AG09309 (cell line): ENCODE data around the gene SASH1.

Source experiments
- DNase-seq: peaks from one replicate; pipeline ENCODE4 v3.0.0-alpha.2; 2010; ENCODE audit warnings: low read depth
- H3K4me3 ChIP-seq: 2 replicates; pipeline ENCODE4 v1.5.1; 2011; ENCODE audit warnings: mild to moderate bottlenecking, low read depth, low read length, moderate library complexity; ENCODE audit not compliant: control insufficient read depth
- TF ChIP-seq, protein P1 (sequence below): IDR thresholded peaks from 2 replicates; pipeline ENCODE4 v1.5.1; 2011; ENCODE audit warnings: mild to moderate bottlenecking, low read depth, low read length, inconsistent platforms; ENCODE audit not compliant: insufficient read depth, control insufficient read depth; ENCODE audit errors: missing control alignments

The SASH1 gene

DNA sequence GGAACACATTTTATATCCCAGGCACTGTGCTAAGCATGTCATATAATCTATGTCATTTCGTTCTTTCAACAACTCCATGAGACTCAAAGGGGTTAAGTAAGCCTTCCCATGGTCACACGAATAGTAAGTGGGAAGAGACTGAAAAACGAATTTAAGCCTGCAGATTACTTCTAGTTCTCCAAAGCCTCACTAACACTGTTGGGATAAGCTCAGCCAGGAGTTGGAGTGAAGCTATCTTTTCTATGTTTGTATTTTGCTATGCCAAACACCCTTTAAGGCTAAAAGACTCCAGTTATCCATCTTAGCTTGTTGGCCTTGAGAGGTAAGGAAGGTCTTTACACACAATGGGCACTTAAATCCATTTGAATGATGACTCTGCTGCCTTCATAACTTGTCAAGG, 256.1 kb downstream of the SASH1 start:
- no peak for DNase-seq
- H3K4me3 ChIP-seq: no peak overlapping the region
- TF ChIP-seq, protein P1, sequence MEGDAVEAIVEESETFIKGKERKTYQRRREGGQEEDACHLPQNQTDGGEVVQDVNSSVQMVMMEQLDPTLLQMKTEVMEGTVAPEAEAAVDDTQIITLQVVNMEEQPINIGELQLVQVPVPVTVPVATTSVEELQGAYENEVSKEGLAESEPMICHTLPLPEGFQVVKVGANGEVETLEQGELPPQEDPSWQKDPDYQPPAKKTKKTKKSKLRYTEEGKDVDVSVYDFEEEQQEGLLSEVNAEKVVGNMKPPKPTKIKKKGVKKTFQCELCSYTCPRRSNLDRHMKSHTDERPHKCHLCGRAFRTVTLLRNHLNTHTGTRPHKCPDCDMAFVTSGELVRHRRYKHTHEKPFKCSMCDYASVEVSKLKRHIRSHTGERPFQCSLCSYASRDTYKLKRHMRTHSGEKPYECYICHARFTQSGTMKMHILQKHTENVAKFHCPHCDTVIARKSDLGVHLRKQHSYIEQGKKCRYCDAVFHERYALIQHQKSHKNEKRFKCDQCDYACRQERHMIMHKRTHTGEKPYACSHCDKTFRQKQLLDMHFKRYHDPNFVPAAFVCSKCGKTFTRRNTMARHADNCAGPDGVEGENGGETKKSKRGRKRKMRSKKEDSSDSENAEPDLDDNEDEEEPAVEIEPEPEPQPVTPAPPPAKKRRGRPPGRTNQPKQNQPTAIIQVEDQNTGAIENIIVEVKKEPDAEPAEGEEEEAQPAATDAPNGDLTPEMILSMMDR: no peak

GRCh38 chr6:148599967-148600426, 257.4 kb downstream of the SASH1 start:
- TF ChIP-seq, protein P1: no peak
- no peak overlapping the region for H3K4me3 ChIP-seq
- no peak for DNase-seq
